Gastrocnemius medialis (tissue), 4 donors: ENCODE results near the gene IL9. TPM values are rescaled to one million over a fixed set of nuclear protein-coding genes. Genes with fewer than 3 reads are reported as not detected.

Source experiments
- ATAC-seq, 2 donors: fragments of 150-250 bp; one replicate each; pipeline ENCODE4 v1.9.1; 2016
- DNase-seq, 2 donors: peaks; one replicate each; pipeline ENCODE4 v3.0.0-alpha.2; 2019
- H3K27ac ChIP-seq, 4 donors: fragments of 200-600 bp; sonication (generic); 1 replicate in 1 of 4; 2 replicates in 3 of 4; pipeline ENCODE4 v1.5.1; 2016 to 2018; ENCODE audit warnings: mild to moderate bottlenecking in 2 of 4, moderate library complexity in 1 of 4
- H3K27me3 ChIP-seq, 3 donors: fragments of 200-600 bp; sonication (generic) in 2 of 3; 1 replicate in 1 of 3; 2 replicates in 2 of 3; pipeline versions ENCODE4 v1.5.1 to v1.6.0; 2016 to 2019; ENCODE audit warnings: mild to moderate bottlenecking in 1 of 3, moderate library complexity in 1 of 3
- H3K36me3 ChIP-seq, 2 donors: fragments of 200-600 bp; sonication (generic) in 1 of 2; one replicate each; pipeline ENCODE4 v1.5.1; 2017 to 2018
- H3K4me1 ChIP-seq, 2 donors: fragments of 200-600 bp; sonication (generic) in 1 of 2; one replicate each; pipeline ENCODE4 v1.5.1; 2016 to 2017; ENCODE audit warnings: mild to moderate bottlenecking in 2 of 2
- H3K4me3 ChIP-seq, 4 donors: fragments of 200-600 bp; sonication (generic) in 3 of 4; 1 replicate in 1 of 4; 2 replicates in 3 of 4; pipeline ENCODE4 v1.5.1; 2016 to 2019; ENCODE audit warnings: mild to moderate bottlenecking in 2 of 4
- H3K9me3 ChIP-seq, 3 donors: fragments of 200-600 bp; sonication (generic) in 2 of 3; 1 replicate in 1 of 3; 2 replicates in 2 of 3; pipeline ENCODE4 v1.5.1; 2016 to 2019
- POLR2A ChIP-seq, 2 donors: fragments of 450-650 bp; IDR thresholded peaks; one replicate each; pipeline ENCODE4 v1.6.1; 2017; ENCODE audit warnings: antibody characterized with exemption in 2 of 2, mild to moderate bottlenecking in 2 of 2, moderate library complexity in 2 of 2
- in situ Hi-C, 4 donors: fragments of 200-750 bp; cut with MboI; loops; one replicate each; pipeline versions ENCODE4 v1.15.0 to v1.8.0; 2017; ENCODE audit warnings: low sequenced_read_pairs in 4 of 4
- intact Hi-C: fragments of 100-400 bp; cut with DNase I; formaldehyde crosslinking; loops from one replicate; pipeline ENCODE4 v1.15.1; 2023; ENCODE audit warnings: low total_unique reads
- total RNA-seq, 4 donors: library from RNA; depleted of rRNA; stranded (reverse); fragments of >200 nt; gene quantifications; one replicate each; pipeline versions ENCODE4 v1.1.0 to v1.2.3, GENCODE V29; 2016
- TF ChIP-seq, protein P1 (sequence below), 5 experiments: fragments of 450-650 bp in 3 of 5; fragments of 200-600 bp in 2 of 5; sonication (generic) in 2 of 5; IDR thresholded peaks in 4 of 5; conservative IDR thresholded peaks in 1 of 5; 1 replicate in 4 of 5; 2 replicates in 1 of 5; pipeline ENCODE4 v1.5.1; 2016 to 2019; ENCODE audit warnings: antibody characterized with exemption in 5 of 5, mild to moderate bottlenecking in 3 of 5, moderate library complexity in 3 of 5

The IL9 gene
- total RNA-seq, 4 donors from 2014 or later: not detected

DNA sequence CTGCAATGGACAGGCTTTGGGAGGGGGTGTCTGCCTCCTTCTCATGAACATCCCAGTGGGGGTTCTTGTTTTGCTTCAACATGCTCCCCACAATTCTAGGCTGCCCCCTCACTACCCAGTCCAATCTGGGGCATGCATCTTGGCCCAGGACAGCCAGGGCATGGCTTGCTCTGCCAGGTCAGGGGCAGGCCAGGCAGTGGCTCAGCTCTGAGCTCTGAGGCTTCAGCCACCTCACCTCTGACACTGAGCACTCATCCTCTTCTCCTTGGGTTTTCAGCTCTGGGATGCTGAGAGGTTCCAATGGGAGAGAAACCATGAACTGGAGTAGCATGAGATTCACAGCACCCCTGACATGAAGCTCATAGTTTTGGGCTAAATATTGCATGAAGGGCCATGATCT is 49.3 kb downstream of the IL9 start:
- Histone ChIP-seq H3K4me3 (no peak overlapping the region), H3K36me3 (no peaks in the 10 kb centered on the region), H3K9me3 (no peaks in the 10 kb centered on the region), H3K27me3 (no peaks in the 10 kb centered on the region), H3K27ac (no peak overlapping the region), H3K4me1 (no peaks in the 10 kb centered on the region)
- intact Hi-C loops: no loop called here
- TF ChIP-seq POLR2A (IDR thresholded peaks at IDR 0.05): no peak
- TF ChIP-seq, protein P1, sequence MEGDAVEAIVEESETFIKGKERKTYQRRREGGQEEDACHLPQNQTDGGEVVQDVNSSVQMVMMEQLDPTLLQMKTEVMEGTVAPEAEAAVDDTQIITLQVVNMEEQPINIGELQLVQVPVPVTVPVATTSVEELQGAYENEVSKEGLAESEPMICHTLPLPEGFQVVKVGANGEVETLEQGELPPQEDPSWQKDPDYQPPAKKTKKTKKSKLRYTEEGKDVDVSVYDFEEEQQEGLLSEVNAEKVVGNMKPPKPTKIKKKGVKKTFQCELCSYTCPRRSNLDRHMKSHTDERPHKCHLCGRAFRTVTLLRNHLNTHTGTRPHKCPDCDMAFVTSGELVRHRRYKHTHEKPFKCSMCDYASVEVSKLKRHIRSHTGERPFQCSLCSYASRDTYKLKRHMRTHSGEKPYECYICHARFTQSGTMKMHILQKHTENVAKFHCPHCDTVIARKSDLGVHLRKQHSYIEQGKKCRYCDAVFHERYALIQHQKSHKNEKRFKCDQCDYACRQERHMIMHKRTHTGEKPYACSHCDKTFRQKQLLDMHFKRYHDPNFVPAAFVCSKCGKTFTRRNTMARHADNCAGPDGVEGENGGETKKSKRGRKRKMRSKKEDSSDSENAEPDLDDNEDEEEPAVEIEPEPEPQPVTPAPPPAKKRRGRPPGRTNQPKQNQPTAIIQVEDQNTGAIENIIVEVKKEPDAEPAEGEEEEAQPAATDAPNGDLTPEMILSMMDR (IDR thresholded peaks at IDR 0.05 in 4 of 5, conservative IDR thresholded peaks at IDR 0.05 in 1 of 5): no peak
- in situ Hi-C loops: loop anchor here in 3 of 4 donors (25.0 kb wide), 2 partner anchors 284 to 384 kb away; partner anchors contain the start of gene TIFAB (in 3 of the 3)
- no peak for ATAC-seq
- DNase-seq: no peak

DNA sequence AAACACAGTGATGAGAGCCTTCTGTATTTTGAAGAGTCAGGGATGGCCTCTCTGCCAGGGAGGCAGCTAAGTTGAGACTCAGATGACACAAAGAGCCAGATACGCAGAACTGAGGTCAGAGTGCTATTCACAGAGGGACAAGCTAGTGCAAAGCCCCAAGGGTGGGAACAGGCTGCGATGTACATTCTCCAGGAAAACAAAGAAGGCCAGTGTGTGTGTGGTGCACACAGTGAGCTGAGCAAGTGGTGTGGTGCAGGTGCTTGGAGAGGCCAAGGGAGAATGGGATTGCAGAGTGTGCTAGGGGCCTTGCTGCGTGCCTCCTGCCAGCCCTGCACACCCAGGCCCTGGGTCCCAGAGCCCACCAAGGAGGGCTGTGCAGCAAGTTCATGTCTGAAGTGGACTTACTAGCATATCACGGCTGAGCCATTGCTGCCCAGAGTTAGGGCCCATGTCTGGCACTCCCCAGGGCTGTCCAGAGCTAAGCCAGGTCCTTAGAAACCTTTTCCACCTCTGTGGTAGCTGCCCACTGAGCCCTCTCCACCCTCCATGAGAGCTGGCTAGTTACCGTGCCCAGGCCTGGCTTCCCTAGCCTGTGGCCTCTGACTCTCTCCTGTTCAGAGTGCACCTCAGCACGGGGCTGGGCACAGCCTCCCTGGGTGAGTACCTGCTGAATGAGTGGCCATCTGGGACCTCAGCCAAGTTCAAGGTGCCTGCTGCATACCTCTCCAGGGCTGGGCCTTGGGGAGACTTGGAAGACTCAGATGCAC is 51.9 kb downstream of the IL9 start:
- H3K9me3 ChIP-seq: no peaks in the 10 kb centered on the region
- ATAC-seq (no peak), DNase-seq (no peak)
- H3K4me1 ChIP-seq: no peaks in the 10 kb centered on the region
- H3K27me3 ChIP-seq: no peaks in the 10 kb centered on the region
- in situ Hi-C loops: loop anchor here in 3 of 4 donors (25.0 kb wide), 2 partner anchors 281 to 381 kb away; partner anchors contain the start of gene TIFAB (in 3 of the 3)
- TF ChIP-seq POLR2A (IDR thresholded peaks at IDR 0.05): no peak
- TF ChIP-seq, protein P1 (IDR thresholded peaks at IDR 0.05 in 4 of 5, conservative IDR thresholded peaks at IDR 0.05 in 1 of 5): no peak
- intact Hi-C loops: no loop called here
- H3K4me3 ChIP-seq: no peak overlapping the region
- H3K27ac ChIP-seq: no peak overlapping the region
- no peaks in the 10 kb centered on the region for H3K36me3 ChIP-seq

DNA sequence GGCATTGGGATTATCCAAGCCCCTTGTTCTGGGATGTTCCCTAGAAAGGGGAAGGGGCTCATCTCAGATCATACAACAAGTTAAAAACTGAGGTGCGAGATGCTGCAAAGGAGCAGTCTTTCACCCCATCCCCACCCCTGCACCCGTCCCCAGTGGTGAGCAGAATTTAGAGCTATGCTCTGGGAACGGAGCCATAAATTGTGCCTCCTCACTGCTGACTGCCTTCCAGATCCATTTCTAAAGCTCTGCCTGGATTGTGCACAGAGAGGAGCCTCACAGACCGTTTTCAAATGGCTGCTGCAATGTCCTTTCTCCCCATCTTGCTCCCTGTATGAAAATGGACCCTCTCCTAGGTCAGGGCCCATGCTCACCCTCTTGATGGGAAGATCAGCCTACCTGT is 52.9 kb downstream of the IL9 start:
- in situ Hi-C loops: loop anchor here in 3 of 4 donors (25.0 kb wide), 2 partner anchors 280 to 380 kb away; partner anchors contain the start of gene TIFAB (in 3 of the 3)
- intact Hi-C loops: no loop called here
- TF ChIP-seq, protein P1 (IDR thresholded peaks at IDR 0.05 in 4 of 5, conservative IDR thresholded peaks at IDR 0.05 in 1 of 5): no peak
- no peak for TF ChIP-seq POLR2A (IDR thresholded peaks at IDR 0.05)
- Histone ChIP-seq H3K4me3 (no peak overlapping the region), H3K4me1 (no peaks in the 10 kb centered on the region), H3K27ac (no peak overlapping the region), H3K36me3 (no peaks in the 10 kb centered on the region), H3K27me3 (no peaks in the 10 kb centered on the region), H3K9me3 (no peaks in the 10 kb centered on the region)
- DNase-seq (no peak), ATAC-seq (no peak)

Other genes with a start within 250 kb of the IL9 start
- 1 to 10 TPM in 3 of 4 donors, under 1 TPM in 1; 0.56 to 5.2 (median 2.4) TPM for gene SLC25A48, start 61.2 kb downstream of the IL9 start, total RNA-seq
- gene LECT2, start 59.1 kb upstream of the IL9 start, total RNA-seq: not detected
- gene TGFBI, start 133.1 kb upstream of the IL9 start, total RNA-seq: 10 to 100 TPM; 38.4 to 48.0 (median 40.0) TPM
- gene SMAD5, start 237.0 kb upstream of the IL9 start, total RNA-seq: 10 to 100 TPM; 25.6 to 50.1 (median 32.0) TPM